Stimulated activated CD4-positive, alpha-beta T cell treated with anti-CD3 and anti-CD28 coated beads, Interleukin-4, amount 100 ng/mL, for 1 hour (primary cell): Measurements from ENCODE around the gene C1QB.

Experiments
- DNase-seq: peaks from one replicate; pipeline ENCODE4 v3.0.0-alpha.2; 2020

C1QB gene

GRCh38 chr1:22636353-22636752, 16.7 kb upstream of the C1QB start, which contains the start of gene C1QA:
Gene C1QA (plus strand): TSS chr1:22636628. CDS start chr1:22637617, 989 bp downstream.
- DNase-seq, result no peak

GRCh38 chr1:22636927-22637326, 16.1 kb upstream of the C1QB start:
- no peak for DNase-seq

GRCh38 chr1:22637907-22638445, 15.1 kb upstream of the C1QB start:
- no peak for DNase-seq

GRCh38 chr1:22638476-22639234, 14.4 kb upstream of the C1QB start:
- DNase-seq, result no peak

GRCh38 chr1:22639286-22639685, 13.8 kb upstream of the C1QB start:
- DNase-seq, result no peak

- DNase-seq, result no peak
These were observed 11.8 kb upstream of the C1QB start for GRCh38 chr1:22641247-22641646.

GRCh38 chr1:22641906-22642636, 11.0 kb upstream of the C1QB start:
- peak; percentile 75 for DNase-seq

- DNase-seq, result no peak
These were observed 9.7 kb upstream of the C1QB start, which contains the start of gene C1QC for GRCh38 chr1:22643381-22643780. Gene C1QC (plus strand): TSS chr1:22643633. CDS start chr1:22644024, 391 bp downstream.

- DNase-seq, result no peak
These were observed 9.1 kb upstream of the C1QB start for GRCh38 chr1:22643928-22644327.

- DNase-seq, result no peak
These were observed 7.1 kb upstream of the C1QB start for GRCh38 chr1:22645931-22646330.

GRCh38 chr1:22646384-22646783, 6.7 kb upstream of the C1QB start:
- DNase-seq, result no peak

GRCh38 chr1:22650089-22650693, 2.8 kb upstream of the C1QB start:
- no peak for DNase-seq

- no peak for DNase-seq
These were observed 837 bp upstream of the C1QB start for GRCh38 chr1:22651941-22652856.

GRCh38 chr1:22654692-22655091, 1.7 kb downstream of the C1QB start:
- no peak for DNase-seq

GRCh38 chr1:22658385-22659163, 5.5 kb downstream of the C1QB start:
- DNase-seq, result no peak

GRCh38 chr1:22660716-22661241, 7.7 kb downstream of the C1QB start:
- DNase-seq, result no peak

- no peak for DNase-seq
These were observed 8.8 kb downstream of the C1QB start for GRCh38 chr1:22661880-22662279.

GRCh38 chr1:22662318-22662717, 9.3 kb downstream of the C1QB start:
- DNase-seq, result no peak

- DNase-seq, result no peak
These were observed 10.0 kb downstream of the C1QB start for GRCh38 chr1:22662986-22663408.

- no peak for DNase-seq
These were observed 12.7 kb downstream of the C1QB start for GRCh38 chr1:22665752-22666151.

- DNase-seq, result no peak
These were observed 13.4 kb downstream of the C1QB start for GRCh38 chr1:22666412-22666811.
